Stimulated activated CD8-positive, alpha-beta memory T cell treated with anti-CD3 and anti-CD28 coated beads, Interleukin-4, amount 100 ng/mL, for 24 hours (primary cell): Measurements from ENCODE around the gene C4B.
"Not testable (repeated sequence)": the region's sequence is repeated elsewhere in the genome, so short reads cannot be mapped to it uniquely, and the experiment has no call there.

ENCODE experiments used
- DNase-seq: peaks from one replicate; pipeline ENCODE4 v3.0.0-alpha.2; 2020; ENCODE audit warnings: low read depth

Gene C4B

DNA sequence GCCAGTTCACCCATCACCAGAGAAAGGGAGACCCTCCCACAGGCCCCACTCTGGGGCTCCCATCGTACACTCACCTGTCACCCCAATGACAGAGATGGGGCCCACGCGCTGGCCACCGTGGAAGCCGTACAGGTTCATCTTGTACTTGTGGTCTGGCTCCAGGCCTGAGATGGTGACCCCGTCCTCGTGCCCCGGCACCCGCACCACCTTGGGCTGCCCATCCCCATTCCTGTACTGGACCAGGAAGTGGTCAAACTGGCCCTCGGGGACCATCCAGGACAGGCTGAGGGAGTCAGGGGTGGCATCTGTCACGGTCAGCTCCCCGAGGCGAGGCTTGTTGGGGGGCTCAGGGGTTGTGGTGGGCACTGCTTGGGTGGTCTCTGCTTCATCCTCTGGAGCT is 38.7 kb downstream of the C4B start:
- DNase-seq = not testable (repeated sequence)

DNA sequence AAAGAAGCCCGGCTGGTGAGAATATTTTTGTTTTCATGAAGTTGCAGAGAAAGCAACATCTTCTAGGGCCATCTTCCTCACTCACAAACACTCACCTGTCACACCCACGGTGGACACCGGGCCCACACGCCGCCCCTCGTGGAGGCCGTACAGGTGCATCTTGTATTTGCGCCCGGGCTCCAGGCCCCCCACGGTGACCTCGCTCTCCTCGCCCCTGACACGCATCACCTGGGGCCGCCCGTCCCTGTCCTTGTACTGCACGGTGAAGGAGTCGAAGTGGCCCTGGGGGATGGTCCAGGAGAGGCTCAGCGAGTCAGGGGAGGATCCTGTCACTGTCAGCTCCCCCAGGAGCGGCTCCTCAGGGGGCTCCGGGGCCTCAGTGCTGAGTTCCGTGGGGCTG is 41.2 kb downstream of the C4B start:
- DNase-seq = not testable (repeated sequence)

DNA sequence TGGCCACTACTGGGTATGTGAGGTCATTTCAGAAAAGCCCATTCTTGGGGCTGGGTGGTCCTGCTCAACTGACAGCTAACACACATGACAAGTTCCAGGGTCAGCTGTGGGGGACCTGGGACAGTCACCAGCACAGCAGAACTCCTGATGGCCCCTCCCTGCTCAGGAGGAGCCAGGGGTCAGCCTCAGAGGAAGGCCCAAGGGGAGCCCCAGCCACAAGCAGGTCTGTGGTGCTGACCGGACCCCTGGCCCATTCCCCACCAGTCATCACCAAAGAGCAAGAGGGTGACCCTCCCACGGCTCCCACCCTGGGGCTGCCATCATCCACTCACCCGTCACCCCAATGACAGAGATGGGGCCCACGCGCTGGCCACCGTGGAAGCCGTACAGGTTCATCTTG is 41.7 kb downstream of the C4B start:
- DNase-seq = no peak

DNA sequence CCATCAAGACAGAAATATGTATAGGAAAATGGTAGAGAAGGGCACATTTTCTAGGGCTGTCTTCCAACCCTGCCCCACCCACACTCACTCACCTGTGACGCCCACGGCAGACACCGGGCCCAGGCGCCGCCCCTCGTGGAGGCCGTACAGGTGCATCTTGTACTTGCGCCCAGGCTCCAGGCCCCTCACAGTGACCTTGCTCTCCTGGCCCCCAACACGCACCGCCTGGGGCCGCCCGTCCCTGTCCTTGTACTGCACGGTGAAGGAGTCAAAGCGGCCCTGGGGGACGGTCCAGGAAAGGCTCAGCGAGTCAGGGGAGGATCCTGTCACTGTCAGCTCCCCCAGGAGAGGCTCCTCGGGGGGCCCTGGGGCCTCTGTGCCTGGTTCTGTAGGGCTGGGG is 43.4 kb downstream of the C4B start:
- DNase-seq = no peak

DNA sequence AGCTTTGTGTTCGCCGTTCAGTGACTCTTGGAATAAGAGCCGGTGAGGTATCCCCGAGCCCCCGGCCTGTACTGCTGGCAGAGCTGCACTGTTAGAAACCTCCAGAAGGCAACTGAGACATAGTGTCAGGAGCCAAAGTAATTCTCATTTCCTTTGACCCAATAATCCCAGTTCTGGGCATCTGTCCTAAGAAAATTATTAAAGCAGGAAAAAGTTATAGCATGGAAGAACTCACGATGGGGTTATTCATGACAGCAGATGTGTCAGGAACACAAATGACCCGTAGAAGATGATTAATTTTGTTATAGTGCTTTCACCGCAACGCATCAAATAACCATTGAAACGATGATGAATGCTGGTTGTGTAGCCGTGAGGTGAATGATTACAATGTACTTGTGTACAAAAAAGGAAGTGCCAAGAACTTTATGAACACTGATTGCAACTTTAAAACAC is 43.9 kb downstream of the C4B start:
- no peak for DNase-seq

DNA sequence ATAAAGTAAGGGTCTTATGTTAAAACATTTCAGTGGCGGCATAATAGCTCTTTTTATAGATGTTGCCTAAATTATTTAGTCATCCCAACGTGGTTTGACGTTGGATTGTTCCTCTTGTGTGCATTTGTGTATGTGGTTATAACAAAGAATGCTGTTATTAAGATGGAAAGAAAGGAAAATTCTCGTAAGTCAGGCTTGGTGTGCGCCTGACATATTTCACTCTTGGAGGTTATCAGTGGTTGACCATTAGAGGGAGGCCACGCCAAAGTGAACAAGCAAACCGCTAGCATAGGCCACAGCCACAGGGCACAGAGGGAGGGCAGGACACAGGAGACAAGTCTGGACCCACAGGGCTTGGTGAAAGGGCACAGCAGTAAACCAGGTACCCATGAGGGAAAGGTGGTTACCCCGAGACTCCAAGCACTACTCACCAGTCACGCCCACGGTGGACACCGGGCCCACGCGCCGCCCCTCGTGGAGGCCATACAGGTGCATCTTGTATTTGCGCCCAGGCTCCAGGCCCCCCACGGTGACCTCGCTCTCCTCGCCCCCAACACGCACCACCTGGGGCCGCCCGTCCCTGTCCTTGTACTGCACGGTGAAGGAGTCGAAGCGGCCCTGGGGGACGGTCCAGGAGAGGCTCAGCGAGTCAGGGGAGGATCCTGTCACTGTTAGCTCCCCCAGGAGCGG is 46.5 kb downstream of the C4B start:
- no peak for DNase-seq

DNA sequence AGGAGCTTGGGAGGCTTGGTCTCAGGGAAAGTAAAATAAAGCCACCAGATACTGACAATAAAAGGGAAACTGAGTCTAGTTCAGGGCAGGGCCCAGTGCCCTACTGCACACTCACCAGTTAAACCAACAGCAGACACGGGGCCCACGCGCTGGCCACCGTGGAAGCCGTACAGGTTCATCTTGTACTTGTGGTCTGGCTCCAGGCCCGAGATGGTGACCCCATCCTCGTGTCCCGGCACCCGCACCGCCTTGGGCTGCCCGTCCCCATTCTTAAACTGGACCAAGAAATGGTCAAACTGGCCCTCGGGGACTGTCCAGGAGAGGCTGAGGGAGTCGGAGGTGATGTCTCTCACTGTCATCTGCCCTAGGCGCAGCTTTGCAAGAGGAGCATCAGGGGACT is 50.1 kb downstream of the C4B start:
- no peak for DNase-seq

DNA sequence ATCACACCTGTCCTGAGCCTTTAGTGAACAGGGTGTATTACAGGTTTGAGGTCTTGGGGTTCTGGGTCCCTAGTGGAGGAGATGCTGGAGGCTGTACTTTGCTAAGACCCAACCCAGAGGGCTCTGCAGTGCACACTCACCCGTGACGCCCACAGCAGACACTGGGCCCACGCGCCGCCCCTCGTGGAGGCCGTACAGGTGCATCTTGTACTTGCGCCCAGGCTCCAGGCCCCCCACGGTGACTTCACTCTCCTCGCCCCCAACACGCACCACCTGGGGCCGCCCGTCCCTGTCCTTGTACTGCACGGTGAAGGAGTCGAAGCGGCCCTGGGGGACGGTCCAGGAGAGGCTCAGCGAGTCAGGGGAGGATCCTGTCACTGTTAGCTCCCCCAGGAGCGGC is 52.9 kb downstream of the C4B start:
- not testable (repeated sequence) for DNase-seq

DNA sequence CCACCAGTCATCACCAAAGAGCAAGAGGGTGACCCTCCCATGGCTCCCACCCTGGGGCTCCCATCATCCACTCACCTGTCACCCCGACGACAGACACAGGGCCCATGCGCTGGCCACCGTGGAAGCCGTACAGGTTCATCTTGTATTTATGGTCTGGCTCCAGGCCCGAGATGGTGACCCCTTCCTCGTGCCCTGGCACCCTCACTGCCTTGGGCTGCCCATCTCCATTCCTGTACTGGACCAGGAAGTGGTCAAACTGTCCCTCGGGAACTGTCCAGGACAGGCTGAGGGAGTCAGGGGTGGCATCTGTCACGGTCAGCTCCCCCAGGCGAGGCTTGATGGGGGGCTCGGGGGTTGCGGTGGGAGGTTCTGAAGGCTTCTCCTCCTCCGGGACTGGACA is 53.7 kb downstream of the C4B start:
- DNase-seq = not testable (repeated sequence)

DNA sequence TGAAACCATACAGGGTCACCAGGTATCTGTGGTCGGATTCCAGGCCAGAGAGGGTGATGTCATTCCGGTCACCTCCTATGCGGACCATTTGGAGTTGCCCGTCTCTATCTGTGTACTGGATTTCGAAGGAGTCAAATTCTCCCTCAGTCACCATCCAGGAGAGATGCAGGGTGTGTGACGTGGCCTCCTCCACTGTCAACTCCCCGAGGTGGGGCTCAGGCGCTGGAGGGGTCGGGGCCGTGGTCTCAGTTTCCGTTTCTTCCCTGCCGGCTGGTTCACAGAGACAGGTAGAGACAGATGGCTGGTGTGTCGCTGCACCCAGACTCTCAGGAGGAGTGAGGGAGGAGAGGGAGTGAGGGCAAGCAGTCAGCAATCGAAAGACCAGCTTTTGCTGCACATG is 54.3 kb downstream of the C4B start:
- DNase-seq = no peak

DNA sequence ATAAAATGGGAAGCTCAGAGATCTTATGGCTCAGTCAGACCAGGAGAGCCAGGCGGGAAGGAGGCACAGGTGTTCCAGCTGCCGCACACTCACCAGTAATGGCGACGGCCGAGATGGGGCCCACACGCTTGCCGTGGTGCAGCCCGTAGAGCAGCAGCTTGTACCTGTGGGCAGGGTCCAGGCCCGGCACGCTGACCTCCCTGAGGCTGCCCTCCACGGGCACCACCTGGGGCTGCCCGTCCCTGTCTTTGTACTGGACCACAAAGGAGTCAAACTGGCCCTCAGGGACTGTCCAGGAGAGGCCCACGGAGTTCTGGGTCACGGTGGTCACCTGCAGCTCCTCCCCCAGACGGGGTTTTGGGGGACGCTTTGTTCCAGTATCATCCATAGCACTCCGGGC is 54.9 kb downstream of the C4B start:
- no peak for DNase-seq

DNA sequence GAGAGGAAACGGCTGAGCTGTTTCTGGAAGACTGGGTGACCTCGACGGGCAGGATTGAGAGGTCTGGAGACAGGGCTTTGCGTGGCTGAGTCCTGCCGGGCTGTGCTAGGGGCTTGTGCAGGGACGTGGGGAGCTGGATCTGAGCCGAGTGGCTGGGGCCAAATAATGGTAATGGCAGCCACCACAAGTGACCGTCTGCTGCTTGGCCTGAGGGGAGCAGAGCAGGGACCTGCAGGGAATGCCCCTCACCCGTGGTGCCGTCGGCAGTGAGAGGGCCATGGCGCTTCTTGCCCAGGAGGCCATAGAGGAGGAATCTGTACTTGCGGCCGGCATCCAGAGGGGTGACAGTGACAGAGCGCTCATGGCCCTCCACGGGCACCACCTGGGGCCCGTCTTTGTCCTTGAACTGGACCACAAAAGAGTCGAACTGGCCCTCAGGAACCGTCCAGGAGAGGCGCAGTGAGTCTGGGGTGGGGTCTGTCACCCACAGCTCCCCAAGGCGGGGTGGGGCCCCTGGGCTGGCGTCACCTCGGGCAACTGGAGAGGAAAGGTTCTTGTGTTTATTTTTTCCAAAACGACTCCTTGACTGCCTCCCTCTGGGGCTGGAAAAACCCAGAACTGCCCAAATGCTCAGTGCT is 55.4 kb downstream of the C4B start:
- no peak for DNase-seq

DNA sequence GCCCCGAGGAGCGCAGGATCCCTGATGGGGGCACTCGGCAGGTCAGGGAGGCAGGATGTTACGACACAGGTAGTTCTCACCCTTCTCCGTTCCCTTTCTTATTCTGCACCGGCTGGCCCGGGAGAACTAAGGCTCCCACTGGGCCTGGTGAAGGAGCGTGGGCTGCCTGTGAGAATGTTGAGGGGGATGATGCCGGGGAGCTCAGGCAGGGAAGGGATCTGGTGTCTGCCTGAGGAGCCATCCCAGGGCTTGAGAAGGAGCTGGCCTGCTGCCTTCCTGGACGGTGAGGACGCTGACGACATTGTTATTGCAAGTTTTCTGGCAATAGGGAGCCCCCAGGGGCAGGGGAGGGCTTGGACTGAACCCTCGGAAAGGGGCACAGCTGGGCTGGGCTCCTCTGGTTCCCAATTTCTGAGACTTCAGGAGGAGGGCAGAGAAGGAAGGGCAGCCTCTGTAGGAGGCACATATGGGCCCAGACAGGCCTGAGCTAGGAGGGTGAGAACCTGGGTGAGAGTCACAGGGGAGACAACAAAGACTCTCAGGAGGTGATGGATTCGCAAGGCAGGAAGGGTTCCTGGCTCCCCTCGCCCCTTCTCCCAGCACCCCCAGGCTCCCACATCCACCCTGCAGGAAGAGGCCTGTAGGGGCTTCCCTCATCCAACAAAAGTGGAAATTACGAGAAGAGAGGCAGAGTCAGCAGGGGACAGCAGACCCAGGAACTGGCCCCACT is 56.4 kb downstream of the C4B start:
- no peak for DNase-seq

DNA sequence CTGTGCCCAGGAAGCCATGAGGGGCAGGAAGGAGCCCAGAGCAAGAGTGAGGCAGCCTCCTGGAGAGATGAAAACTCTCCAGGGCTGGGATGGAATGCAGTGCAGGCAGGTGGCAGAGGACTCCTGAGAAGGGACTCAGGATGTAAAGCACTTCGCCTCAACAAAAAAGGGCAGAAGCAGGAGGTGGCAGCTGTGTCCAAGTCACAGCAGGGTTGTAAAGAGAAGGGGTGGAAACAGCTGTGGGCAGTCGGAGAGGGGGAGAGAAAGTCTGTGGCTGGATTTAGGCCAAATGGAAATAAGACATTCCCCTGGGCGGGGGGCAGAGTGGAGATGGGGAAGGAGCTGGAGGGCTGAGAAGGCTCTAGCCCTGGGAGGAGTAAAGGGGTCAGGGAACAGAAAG is 58.5 kb downstream of the C4B start:
- DNase-seq = no peak

DNA sequence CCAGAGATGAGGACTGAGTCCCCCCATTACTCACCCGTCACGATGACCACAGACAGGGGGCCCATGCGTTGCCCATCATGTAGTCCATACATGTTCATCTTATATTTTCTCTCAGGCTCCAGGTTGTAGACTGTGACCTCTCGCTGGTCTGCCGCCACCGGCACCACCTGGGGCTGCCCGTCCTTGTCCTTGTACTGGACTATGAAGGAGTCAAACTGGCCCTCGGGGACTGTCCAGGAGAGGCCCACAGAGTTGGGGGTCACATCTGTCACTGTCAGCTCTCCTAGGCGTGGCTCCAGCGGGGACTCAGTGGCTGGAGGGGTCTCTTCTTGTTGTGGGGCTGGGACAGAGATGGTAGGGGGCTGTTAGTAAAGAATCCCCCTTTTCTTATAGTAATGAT is 59.0 kb downstream of the C4B start:
- no peak for DNase-seq

DNA sequence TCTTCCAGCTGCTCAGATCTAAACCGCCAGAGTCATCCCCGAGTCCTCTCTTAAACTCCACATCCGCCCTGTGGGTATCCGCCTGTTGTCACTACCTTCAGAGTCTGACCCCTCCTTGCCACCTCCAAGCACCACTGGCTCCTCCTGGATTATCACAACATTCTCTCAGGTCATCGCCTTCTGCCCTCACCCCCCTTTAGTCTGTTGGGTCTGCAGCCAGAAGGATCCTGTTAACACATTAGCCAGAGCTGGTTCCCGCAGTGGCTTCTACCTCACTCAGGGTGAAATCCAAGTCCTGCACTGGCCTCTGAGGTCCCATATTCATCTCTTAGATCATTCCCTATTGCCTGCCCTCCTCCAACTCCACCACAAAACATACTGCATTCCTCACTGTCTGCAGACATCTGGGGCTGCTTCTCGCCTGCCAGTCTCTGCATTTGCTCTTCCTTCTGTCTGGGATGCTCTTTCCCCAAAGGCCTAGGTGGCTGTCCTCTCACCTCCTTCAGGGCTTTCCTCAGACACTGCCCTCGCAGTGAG is 60.5 kb downstream of the C4B start:
- DNase-seq = no peak

DNA sequence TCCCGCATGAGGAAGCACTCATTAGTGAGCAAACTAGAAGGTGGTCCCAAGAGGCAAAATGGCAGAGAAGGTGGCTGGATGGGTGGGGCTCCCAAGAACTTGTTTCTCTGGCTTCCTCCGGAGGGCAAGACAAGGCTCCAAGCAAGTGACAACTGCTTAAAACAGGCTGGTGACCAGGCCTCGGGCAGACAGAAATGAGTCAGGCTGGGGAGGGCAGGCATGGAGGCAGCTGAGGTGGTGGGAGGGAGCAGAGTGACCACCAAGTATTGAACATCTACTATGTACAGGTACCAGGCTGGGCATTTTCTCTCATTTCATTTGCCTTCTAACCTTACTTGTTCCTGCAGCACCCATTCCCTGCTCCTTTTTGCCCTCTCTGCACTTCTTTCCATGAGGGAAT is 61.2 kb downstream of the C4B start:
- DNase-seq = no peak

DNA sequence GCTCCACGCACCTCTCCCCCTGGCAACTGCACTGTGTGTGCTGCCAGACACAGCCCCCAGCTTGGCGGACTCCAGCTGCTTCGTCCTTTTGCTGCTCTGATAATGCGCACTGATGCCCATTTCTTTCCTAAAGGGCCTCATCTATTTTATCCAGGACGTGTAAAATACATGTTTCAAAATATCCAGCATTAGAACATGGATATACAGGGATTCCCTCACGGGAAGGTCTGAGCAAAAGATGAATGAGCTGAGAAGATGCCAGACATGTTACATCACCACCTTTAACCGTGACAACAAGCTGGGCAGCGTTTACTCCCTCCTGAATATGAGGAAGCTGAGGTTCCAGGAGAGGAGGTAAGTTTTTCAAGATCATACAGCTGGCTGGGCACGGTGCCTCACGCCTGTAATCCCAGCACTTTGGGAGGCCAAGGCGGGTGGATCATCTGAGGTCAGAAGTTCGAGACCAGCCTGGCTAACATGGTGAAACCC is 61.8 kb downstream of the C4B start:
- no peak for DNase-seq

DNA sequence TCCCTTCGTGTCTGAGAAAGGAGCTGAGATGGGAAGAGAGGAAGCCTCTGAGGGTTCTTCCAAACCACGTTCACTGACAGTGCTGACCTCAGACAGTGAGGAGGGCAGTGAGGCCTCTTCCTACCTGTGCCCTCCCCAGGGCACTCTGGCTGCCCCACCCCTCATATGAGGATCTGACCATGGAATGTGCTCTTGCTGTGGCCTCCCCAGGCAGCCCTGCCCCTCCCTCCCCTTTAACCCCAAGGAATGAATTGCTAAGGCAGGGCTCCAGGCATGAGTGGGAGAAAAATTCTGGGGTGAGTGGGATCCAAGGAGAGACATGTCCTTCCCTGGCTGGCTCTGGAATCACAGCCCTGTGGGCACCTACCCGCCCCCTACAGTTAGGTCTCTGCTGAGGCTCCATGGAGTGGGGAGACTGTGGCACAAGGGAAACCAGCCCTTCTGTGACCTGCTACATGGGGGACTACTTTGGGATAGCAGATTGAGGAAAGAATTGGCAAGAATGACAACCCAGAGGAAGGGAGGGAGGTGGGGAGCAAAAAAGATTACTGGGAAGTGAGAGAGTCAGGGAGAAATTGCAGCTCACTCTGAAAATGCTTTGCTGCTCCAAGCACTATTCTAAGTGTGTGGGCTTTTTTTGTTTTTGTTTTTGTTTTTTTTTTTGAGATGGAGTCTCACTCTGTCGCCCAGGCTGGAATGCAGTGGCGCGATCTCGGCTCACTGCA is 65.1 kb downstream of the C4B start:
- DNase-seq = no peak

DNA sequence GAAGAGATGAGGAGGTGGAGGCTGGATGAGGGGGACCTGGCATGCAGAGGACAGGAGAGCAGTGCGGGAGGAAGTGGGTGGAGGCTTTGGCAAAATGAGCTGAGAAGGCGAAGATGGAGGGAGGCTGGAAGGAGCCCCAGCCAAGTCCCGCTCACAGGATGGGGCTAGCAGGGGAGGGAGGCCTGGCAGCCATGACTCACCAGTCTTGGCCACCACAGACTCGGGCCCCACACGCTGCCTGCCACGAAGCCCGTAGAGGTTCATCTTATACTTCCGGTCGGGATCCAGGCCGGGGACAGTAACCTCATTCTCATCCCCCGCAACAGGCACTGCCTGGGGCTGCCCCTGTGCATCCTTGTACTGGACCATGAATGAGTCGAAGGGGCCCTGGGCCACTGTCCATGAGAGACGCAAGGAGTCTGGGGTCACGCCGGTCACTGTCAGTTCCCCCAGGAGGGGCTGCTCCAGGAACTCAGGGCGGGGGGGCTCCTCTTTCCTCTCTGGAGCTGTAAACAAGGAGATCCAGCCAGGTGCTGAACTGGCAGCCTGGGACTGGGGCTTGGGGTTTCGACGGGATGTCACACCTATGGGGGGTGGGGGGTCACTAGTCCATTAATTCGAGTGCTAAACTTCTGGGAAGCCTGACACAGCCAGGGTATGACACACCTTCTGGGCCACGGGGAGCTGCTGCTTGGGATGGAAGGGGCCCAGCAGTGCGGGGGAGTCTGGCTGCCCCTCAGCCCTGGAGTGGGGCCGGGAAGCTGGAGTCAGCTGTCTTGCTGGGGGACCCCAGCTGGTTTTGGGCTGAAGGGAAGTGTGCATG is 66.8 kb downstream of the C4B start:
- DNase-seq = no peak

DNA sequence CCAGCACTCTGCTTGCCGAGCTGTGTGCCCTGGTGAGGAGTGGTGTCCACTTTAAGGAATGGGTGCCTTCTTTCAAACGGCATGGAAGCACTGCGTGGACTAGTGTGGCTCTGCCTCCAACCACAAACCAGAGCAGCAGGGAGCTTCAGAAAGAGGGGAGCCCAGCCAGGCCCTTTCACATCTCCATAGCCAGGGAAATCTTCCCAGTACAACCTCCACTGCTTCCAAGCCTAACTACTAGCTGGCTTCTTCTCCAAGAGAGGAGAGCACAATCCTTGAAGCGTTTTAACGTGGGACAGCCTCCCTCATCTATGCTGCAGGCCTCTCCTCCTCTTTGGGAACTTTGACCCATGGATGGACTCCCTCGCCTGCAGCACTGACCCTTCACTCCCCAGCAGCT is 67.9 kb downstream of the C4B start:
- no peak for DNase-seq
